ENCODE results near the gene GIMAP8.

The GIMAP8 gene

GRCh38 chr7:150514748-150515222 lies 64.4 kb downstream of the GIMAP8 start, which contains the start of gene GIMAP7:
TSS of gene GIMAP7 (plus strand) at chr7:150514872. CDS start at chr7:150519975, 5,103 bp downstream.
- DNase-seq (ENCODE audit: low read depth, low spot score) = no peak

- DNase-seq (ENCODE audit: low read depth, low spot score) = no peak
These were observed 65.1 kb downstream of the GIMAP8 start for GRCh38 chr7:150515248-150516147.

- DNase-seq (ENCODE audit: low read depth, low spot score) = no peak
These were observed 66.7 kb downstream of the GIMAP8 start for GRCh38 chr7:150516956-150517745.

- no peak for DNase-seq (ENCODE audit: low read depth, low spot score)
These were observed 68.9 kb downstream of the GIMAP8 start for GRCh38 chr7:150519310-150519709.

- no peak for DNase-seq (ENCODE audit: low read depth, low spot score)
These were observed 69.7 kb downstream of the GIMAP8 start for GRCh38 chr7:150520145-150520544.

- DNase-seq (ENCODE audit: low read depth, low spot score) = peak; percentile 23
These were observed 72.5 kb downstream of the GIMAP8 start for GRCh38 chr7:150522931-150523330.

GRCh38 chr7:150524018-150524417 lies 73.6 kb downstream of the GIMAP8 start:
- no peak for DNase-seq (ENCODE audit: low read depth, low spot score)

All from iPS DF 19.7 (cell line).